LHCN-M2 (cell line): ENCODE measurements around the gene MAP3K14. TPM values are rescaled to one million over a fixed set of nuclear protein-coding genes. Genes with fewer than 3 reads are reported as not detected.

ENCODE experiments used
- DNase-seq: peaks from one replicate; pipeline ENCODE4 v3.0.0-alpha.2; 2012; ENCODE audit warnings: low read depth
- total RNA-seq: library from RNA; depleted of rRNA; stranded (reverse); fragments of >200 nt; gene quantifications from 2 replicates; pipeline ENCODE4 v1.2.3, GENCODE V29; 2014; rRNA removed

MAP3K14 gene
- total RNA-seq, 1 experiment from 2014 or later: 6.2 TPM

- DNase-seq: peak; percentile 97
These were observed 91.6 kb downstream of the MAP3K14 start for GRCh38 chr17:45225051-45225700.

DNA sequence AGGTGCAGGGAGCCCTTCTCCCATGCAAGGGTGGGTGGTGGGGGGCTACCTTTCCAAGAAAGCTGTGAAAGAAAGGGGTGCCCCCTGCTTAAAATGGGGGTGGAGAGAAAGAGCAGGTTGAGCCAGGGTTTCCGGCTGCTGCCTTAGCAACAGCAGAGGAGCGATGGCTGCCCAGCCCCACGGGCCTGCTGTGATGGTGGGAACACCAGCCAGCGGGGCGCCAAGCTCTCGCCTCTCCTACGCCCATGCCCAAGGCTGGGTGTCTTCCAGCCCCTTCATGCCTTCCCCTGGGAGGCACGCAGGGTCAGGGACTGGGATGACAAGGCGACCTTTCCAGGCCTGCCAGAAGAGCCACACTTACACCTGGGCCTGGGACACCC lies 92.2 kb downstream of the MAP3K14 start:
- DNase-seq: no peak

DNA sequence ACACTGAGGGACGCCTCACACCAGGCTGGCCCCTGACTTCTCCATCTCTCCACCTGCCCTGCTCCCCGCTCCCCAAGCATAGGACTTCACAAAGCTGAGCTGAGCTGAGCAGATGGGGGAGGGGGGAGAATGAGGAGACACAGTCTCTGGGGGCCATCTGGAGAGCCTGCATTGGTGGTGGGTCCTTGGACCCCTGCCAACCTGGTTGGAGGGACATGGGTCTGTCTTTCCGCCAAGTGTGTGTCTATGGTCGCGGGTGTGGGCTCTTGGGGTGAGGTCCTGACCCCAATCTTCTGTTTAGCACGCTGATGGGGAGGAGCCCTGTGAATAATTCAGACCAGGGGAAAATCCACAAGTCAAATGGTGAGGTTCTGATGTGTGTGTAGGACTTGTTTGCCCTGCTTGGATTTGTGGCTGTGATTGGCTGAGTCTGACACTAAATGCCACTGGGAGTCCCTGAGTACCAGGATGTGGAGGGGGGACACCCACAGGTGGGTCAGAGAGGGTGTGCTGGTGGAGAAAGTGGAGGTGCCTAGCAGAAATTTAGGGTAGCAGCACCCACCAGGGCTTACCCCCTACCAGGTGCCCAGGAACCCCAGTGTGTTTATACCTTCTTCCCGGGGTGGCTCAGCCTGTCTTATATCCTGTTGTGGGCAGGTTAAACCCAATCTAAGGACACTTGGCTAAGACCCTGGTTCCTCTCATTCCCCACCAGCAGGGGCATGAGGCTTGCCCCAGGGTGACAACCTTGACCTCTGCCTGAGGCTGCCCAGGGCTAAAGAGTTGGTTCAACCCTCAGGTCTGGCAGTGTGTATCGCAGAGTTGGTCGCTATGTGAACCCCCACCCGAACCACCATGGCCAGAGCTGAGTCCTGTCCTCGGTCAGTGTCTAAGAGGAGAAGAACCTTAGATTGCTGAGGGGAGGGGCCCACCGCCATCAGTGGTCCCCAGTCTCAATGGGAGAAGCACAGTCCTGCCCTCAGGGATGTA lies 93.0 kb downstream of the MAP3K14 start:
- DNase-seq: no peak

DNA sequence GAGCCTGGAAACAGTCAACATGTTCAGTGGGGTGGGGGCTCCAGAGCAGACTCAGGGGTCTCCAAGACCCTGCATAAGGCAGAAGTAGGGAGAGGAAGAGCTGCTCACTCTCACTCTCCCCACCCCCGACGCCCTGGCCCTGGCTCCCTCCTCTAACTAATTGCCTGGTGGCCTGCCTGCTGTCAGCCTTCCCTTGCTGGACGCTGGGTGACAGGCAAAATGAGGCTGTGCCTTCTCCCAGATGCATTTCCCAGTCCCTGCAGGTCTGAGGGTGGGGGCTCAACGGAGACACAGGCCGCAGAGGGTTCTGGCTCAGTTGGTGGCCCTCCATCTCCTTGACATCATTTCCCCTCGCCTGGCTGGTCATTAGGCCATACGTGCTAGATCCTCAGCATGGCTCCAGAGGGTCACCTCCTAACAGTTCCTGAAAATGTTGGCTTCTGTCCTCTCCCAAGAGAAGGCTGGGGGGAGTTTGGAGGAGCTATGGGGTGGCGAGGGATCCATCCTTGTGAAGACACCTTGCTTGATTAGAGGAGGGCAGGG lies 93.8 kb downstream of the MAP3K14 start:
- no peak for DNase-seq

DNA sequence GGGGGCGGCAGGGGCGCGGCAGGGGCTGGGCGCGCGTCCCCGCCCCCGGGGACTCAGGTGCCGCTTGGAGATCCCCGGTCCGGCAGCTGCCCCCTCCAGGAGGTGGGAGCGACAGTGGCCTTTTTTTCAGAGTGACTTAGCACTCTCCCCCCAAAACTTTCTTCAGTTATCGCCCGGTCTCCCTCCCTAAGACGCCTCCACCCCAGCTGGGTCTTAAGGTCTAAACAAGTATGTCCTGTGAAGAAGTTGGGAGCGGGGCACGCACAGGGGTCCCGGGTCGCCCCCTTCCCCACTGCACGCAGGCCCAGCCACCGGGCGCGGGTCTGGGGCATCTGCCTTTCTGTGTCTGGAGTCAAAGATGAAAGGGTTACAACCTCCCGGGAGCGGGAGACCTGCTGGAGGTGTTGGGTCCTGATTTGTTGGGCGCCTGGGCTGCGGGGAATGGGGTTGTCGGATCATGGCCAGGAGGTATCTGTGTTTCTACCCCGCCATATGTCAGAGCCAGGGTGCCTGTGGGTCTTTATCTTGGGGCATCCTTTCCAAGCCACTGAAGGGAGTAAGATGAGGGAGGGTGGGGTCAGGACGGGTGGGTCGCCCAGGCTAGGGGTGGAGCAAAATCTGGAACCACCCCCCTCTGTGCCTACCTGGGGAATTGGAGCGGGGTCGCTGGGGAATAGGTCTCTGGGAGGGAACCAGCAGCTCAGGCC lies 94.4 kb downstream of the MAP3K14 start:
- DNase-seq: no peak

- no peak for DNase-seq
These were observed 94.9 kb downstream of the MAP3K14 start for GRCh38 chr17:45222014-45222288.

GRCh38 chr17:45221081-45222013 lies 95.5 kb downstream of the MAP3K14 start, which contains the start of gene FMNL1:
TSS of gene FMNL1 (plus strand) at chr17:45221885. CDS start at chr17:45222125, 240 bp downstream.
- no peak for DNase-seq

DNA sequence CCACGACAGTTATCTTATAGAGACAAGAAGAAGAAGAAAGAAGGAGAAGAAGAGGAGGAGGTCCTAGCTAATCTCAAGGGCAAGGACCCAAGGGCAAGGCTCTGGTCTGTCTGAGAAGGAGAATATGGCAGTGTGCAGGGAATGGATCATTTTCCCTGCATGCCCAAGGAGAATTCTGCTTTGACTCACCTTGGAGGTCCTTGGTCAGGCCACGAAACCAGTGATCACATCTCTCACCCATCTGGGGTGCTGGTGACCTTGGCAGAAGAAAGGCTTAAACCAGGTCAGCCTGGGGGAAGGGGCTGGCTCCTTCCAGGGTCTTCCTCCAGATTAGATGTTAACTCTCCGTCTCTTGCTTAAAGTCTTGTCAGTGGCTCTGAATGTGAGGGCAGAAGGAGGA lies 96.7 kb downstream of the MAP3K14 start:
- no peak for DNase-seq

GRCh38 chr17:45218895-45219661 lies 97.7 kb downstream of the MAP3K14 start:
- DNase-seq: peak; percentile 78

Other genes starting within 250 kb of the MAP3K14 start
- 36.5 and 146 TPM in 2 replicates for gene PLCD3, start 184.5 kb downstream of the MAP3K14 start, total RNA-seq
- 3.1 and 4.4 TPM in 2 replicates for gene ACBD4, start 181.3 kb downstream of the MAP3K14 start, total RNA-seq
- gene HEXIM1, start 168.5 kb downstream of the MAP3K14 start, total RNA-seq: 7.2 and 11.1 TPM in 2 replicates
- 5.0 and 11.6 TPM in 2 replicates for gene HEXIM2, start 155.1 kb downstream of the MAP3K14 start, total RNA-seq
- 19.8 and 29.0 TPM in 2 replicates for gene FMNL1, start 95.1 kb downstream of the MAP3K14 start, total RNA-seq
- gene SPATA32, start 54.9 kb downstream of the MAP3K14 start, total RNA-seq: 0.11 TPM in 1 of 2 replicates, not detected in the other
- gene ARHGAP27, start 115.8 kb upstream of the MAP3K14 start, total RNA-seq: 0.83 and 3.0 TPM in 2 replicates
- gene PLEKHM1, start 173.7 kb upstream of the MAP3K14 start, total RNA-seq: 27.2 and 30.0 TPM in 2 replicates